ENCODE results near the gene SIAH1.
"Not testable (repeated sequence)": the region's sequence is repeated elsewhere in the genome, so short reads cannot be mapped to it uniquely, and the experiment has no call there.

SIAH1 gene

DNA sequence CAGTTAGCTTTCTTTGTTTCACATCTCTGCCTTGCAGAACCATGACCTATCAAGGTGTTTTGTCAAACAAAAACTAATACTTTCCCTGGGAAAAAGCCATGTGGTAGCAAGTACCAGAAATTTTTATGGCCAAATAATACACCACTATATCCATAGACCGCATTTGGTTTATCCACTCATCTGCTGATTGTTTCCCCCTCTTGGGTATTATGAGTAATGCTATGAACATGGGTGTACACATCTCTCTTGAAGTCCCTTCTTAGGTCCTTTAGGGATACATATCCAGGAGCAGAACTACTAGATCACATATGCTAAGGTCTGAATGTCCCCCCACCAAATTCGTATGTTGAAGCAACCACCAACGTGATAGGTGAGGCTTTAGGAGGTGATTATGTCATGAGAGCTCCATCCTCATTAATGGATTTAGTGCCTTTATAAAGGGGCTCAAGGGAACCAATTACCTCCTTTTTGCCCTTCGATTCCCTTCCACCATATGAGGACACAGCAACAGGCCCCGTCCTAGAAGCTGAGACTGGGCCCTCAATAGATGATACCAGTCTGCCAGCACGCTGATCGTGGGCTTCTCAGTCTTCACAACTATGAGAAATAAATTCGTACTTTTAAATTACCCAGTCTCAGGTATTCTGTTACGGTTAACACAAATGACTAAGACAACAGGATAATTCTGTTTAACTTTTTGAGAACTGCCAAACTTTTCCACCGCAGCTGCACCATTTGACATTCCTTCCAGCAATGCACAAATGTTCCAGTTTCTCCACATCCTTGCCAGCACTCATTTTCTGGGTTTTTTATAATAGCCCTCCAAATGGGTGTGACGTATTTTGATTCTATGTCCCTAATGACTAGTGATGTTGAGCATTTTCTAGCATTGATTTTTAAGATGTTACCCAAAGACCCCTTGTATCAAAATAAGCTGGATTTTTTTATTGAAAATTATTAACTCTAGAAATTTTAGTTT lies 30.0 kb downstream of the SIAH1 start:
- peaks cover 33% of the 10 kb centered on the region for H3K36me3 ChIP-seq (ENCODE audit: control insufficient read depth, insufficient read depth, low read length)
- H3K4me3 ChIP-seq (ENCODE audit: insufficient read depth, low read depth, low read length, poor library complexity, severe bottlenecking), result no peak overlapping the region
- no peaks in the 10 kb centered on the region for H3K9me3 ChIP-seq (ENCODE audit: control insufficient read depth, low read length)
- no peaks in the 10 kb centered on the region for H3K27me3 ChIP-seq (replicated peaks; ENCODE audit: control insufficient read depth, insufficient read depth, low read length, poor library complexity, severe bottlenecking)
- no peak for DNase-seq
- H3K27ac ChIP-seq (ENCODE audit: insufficient read depth, low read length, poor library complexity, severe bottlenecking), result no peak overlapping the region
- H3K4me1 ChIP-seq (ENCODE audit: control insufficient read depth, insufficient read depth, low read length, poor library complexity, severe bottlenecking), result peaks cover 3% of the 10 kb centered on the region

GRCh38 chr16:48354385-48354784 lies 30.8 kb downstream of the SIAH1 start:
- peaks cover 35% of the 10 kb centered on the region for H3K36me3 ChIP-seq (ENCODE audit: control insufficient read depth, insufficient read depth, low read length)
- H3K4me3 ChIP-seq (ENCODE audit: insufficient read depth, low read depth, low read length, poor library complexity, severe bottlenecking); DNase-seq; H3K27ac ChIP-seq (ENCODE audit: insufficient read depth, low read length, poor library complexity, severe bottlenecking); H3K4me1 ChIP-seq (ENCODE audit: control insufficient read depth, insufficient read depth, low read length, poor library complexity, severe bottlenecking); H3K9me3 ChIP-seq (ENCODE audit: control insufficient read depth, low read length); H3K27me3 ChIP-seq (replicated peaks; ENCODE audit: control insufficient read depth, insufficient read depth, low read length, poor library complexity, severe bottlenecking): not testable (repeated sequence)

- no peaks in the 10 kb centered on the region for H3K9me3 ChIP-seq (ENCODE audit: control insufficient read depth, low read length)
- no peak overlapping the region for H3K4me3 ChIP-seq (ENCODE audit: insufficient read depth, low read depth, low read length, poor library complexity, severe bottlenecking)
- peak; percentile 38 to 53 (median 42) for DNase-seq
- H3K27me3 ChIP-seq (replicated peaks; ENCODE audit: control insufficient read depth, insufficient read depth, low read length, poor library complexity, severe bottlenecking), result no peaks in the 10 kb centered on the region
- no peak overlapping the region for H3K27ac ChIP-seq (ENCODE audit: insufficient read depth, low read length, poor library complexity, severe bottlenecking)
- peaks cover 41% of the 10 kb centered on the region for H3K36me3 ChIP-seq (ENCODE audit: control insufficient read depth, insufficient read depth, low read length)
- peaks cover 3% of the 10 kb centered on the region for H3K4me1 ChIP-seq (ENCODE audit: control insufficient read depth, insufficient read depth, low read length, poor library complexity, severe bottlenecking)
These were observed 31.5 kb downstream of the SIAH1 start for GRCh38 chr16:48353565-48354163.

GRCh38 chr16:48352648-48353390 lies 32.4 kb downstream of the SIAH1 start:
- peaks cover 3% of the 10 kb centered on the region for H3K4me1 ChIP-seq (ENCODE audit: control insufficient read depth, insufficient read depth, low read length, poor library complexity, severe bottlenecking)
- no peak overlapping the region for H3K4me3 ChIP-seq (ENCODE audit: insufficient read depth, low read depth, low read length, poor library complexity, severe bottlenecking)
- peaks cover 38% of the 10 kb centered on the region for H3K36me3 ChIP-seq (ENCODE audit: control insufficient read depth, insufficient read depth, low read length)
- H3K9me3 ChIP-seq (ENCODE audit: control insufficient read depth, low read length), result no peaks in the 10 kb centered on the region
- no peak for DNase-seq
- no peaks in the 10 kb centered on the region for H3K27me3 ChIP-seq (replicated peaks; ENCODE audit: control insufficient read depth, insufficient read depth, low read length, poor library complexity, severe bottlenecking)
- H3K27ac ChIP-seq (ENCODE audit: insufficient read depth, low read length, poor library complexity, severe bottlenecking), result no peak overlapping the region

DNA sequence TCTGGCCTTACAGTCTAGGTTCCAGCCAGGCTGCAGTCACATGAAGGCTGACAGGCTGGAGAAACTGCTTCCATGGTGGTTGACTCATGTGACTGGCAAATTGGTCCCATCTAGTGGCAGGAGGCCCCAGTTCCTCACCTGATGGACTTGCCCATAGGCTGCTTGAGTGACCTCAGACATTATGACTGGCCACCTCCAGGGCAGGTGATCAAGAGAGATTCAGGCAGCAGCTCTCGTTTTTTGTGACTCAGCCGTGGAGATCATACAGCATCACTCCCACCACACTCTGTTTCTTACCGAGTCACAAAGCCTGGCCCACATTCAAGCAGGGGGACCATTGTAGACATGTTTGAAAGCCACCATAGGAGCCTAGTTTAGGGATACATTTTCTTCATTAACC lies 34.5 kb downstream of the SIAH1 start:
- peaks cover 3% of the 10 kb centered on the region for H3K4me1 ChIP-seq (ENCODE audit: control insufficient read depth, insufficient read depth, low read length, poor library complexity, severe bottlenecking)

DNA sequence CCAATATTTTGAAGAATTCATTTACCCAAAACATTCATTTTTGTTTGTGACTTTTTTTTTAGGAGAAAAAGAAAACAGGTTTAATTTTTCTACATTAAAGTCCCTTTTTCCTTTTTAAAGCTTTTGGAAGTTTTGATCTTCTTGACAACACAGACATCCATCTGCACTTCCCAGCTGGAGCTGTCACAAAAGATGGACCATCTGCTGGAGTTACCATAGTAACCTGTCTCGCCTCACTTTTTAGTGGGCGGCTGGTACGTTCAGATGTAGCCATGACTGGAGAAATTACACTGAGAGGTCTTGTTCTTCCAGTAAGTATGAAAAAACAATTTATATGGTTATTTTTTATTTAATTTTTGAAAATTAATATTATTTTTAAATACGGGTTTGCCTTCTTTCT lies 37.2 kb downstream of the SIAH1 start:
- DNase-seq, result no peak
- Histone ChIP-seq H3K4me1 (ENCODE audit: control insufficient read depth, insufficient read depth, low read length, poor library complexity, severe bottlenecking) (no peaks in the 10 kb centered on the region), H3K27me3 (replicated peaks; ENCODE audit: control insufficient read depth, insufficient read depth, low read length, poor library complexity, severe bottlenecking) (no peaks in the 10 kb centered on the region), H3K36me3 (ENCODE audit: control insufficient read depth, insufficient read depth, low read length) (peaks cover 37% of the 10 kb centered on the region), H3K27ac (ENCODE audit: insufficient read depth, low read length, poor library complexity, severe bottlenecking) (no peak overlapping the region), H3K4me3 (ENCODE audit: insufficient read depth, low read depth, low read length, poor library complexity, severe bottlenecking) (no peak overlapping the region), H3K9me3 (ENCODE audit: control insufficient read depth, low read length) (no peaks in the 10 kb centered on the region)

More for the DNA sequence above, 34.5 kb downstream of the SIAH1 start:
- Histone ChIP-seq H3K4me3 (ENCODE audit: insufficient read depth, low read depth, low read length, poor library complexity, severe bottlenecking) (no peak overlapping the region), H3K36me3 (ENCODE audit: control insufficient read depth, insufficient read depth, low read length) (peaks cover 38% of the 10 kb centered on the region), H3K9me3 (ENCODE audit: control insufficient read depth, low read length) (no peaks in the 10 kb centered on the region), H3K27ac (ENCODE audit: insufficient read depth, low read length, poor library complexity, severe bottlenecking) (no peak overlapping the region), H3K27me3 (replicated peaks; ENCODE audit: control insufficient read depth, insufficient read depth, low read length, poor library complexity, severe bottlenecking) (no peaks in the 10 kb centered on the region)
- DNase-seq, result no peak

DNA sequence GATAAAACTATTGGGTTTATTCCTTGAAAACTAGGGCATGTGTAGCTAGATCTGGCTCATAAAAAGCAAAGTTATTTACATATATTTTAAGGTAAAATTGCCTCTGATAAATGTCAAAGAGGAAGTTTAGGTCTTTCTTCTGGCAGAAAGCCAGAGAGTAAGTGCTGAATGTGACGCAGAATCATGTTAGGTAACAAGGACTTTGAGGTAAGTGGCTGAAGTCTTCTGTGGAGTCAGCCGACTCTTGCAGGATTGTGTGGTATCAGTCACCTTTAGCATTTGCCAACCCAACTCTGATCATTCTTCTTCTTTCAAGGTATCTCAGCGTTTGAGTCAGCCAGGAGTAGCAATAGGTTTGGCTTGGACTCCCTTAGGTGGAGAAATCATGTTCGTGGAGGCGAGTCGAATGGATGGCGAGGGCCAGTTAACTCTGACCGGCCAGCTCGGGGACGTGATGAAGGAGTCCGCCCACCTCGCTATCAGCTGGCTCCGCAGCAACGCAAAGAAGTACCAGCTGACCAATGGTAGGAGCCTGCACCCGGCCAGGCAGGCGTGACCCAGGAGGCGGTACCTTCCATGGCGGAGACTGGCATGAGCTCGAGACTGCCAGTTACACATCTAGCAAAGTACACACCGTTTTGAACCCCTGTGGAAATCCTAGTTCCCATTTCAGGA lies 37.9 kb downstream of the SIAH1 start:
- H3K27me3 ChIP-seq (replicated peaks; ENCODE audit: control insufficient read depth, insufficient read depth, low read length, poor library complexity, severe bottlenecking), result no peaks in the 10 kb centered on the region
- H3K27ac ChIP-seq (ENCODE audit: insufficient read depth, low read length, poor library complexity, severe bottlenecking), result no peak overlapping the region
- DNase-seq, result no peak
- H3K36me3 ChIP-seq (ENCODE audit: control insufficient read depth, insufficient read depth, low read length), result peaks cover 31% of the 10 kb centered on the region
- no peaks in the 10 kb centered on the region for H3K4me1 ChIP-seq (ENCODE audit: control insufficient read depth, insufficient read depth, low read length, poor library complexity, severe bottlenecking)
- no peak overlapping the region for H3K4me3 ChIP-seq (ENCODE audit: insufficient read depth, low read depth, low read length, poor library complexity, severe bottlenecking)
- H3K9me3 ChIP-seq (ENCODE audit: control insufficient read depth, low read length), result no peaks in the 10 kb centered on the region

DNA sequence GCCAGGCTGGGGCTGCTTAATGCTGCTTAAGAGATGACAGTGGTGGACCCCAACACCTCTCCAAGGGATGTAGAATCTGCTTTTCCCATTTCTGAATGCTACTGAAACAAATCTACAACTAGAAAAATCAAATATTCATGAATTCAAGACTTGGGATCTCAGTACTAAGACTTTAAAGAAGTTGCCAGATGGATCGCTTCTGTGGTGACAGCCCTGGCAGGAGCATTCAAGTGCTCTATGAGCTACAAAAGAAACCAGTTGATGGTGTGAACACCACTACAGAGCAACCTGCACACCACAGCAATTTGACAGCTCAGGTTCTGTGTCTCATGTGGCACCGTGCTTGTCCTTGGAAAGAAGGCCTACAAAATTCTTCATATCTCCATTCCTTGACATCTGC lies 42.6 kb downstream of the SIAH1 start:
- no peak for DNase-seq
- Histone ChIP-seq H3K27ac (ENCODE audit: insufficient read depth, low read length, poor library complexity, severe bottlenecking) (no peak overlapping the region), H3K27me3 (replicated peaks; ENCODE audit: control insufficient read depth, insufficient read depth, low read length, poor library complexity, severe bottlenecking) (no peaks in the 10 kb centered on the region), H3K9me3 (ENCODE audit: control insufficient read depth, low read length) (no peaks in the 10 kb centered on the region), H3K36me3 (ENCODE audit: control insufficient read depth, insufficient read depth, low read length) (peaks cover 23% of the 10 kb centered on the region), H3K4me1 (ENCODE audit: control insufficient read depth, insufficient read depth, low read length, poor library complexity, severe bottlenecking) (no peaks in the 10 kb centered on the region), H3K4me3 (ENCODE audit: insufficient read depth, low read depth, low read length, poor library complexity, severe bottlenecking) (no peak overlapping the region)

DNA sequence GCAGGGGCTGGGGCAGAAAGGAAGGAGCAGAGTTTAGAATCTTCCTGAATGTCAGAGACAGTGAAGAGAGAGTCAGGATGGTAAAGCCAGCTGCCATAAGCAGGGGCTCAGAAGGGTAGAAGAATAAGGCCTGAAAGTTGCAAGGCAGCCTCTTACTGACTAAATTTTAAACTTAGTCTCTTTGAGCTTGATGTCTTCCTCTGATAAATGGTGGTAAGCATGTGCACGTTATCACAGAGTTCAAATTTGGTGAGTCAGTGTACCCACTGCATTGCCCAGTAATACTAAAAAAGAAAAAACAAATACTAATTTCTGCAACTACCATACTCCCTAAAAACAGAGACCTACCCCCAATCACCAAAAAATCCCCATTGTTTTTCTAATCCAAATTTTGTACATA lies 45.2 kb downstream of the SIAH1 start:
- Histone ChIP-seq H3K27me3 (replicated peaks; ENCODE audit: control insufficient read depth, insufficient read depth, low read length, poor library complexity, severe bottlenecking) (no peaks in the 10 kb centered on the region), H3K36me3 (ENCODE audit: control insufficient read depth, insufficient read depth, low read length) (peaks cover 30% of the 10 kb centered on the region), H3K4me1 (ENCODE audit: control insufficient read depth, insufficient read depth, low read length, poor library complexity, severe bottlenecking) (no peaks in the 10 kb centered on the region), H3K9me3 (ENCODE audit: control insufficient read depth, low read length) (no peaks in the 10 kb centered on the region), H3K27ac (ENCODE audit: insufficient read depth, low read length, poor library complexity, severe bottlenecking) (no peak overlapping the region), H3K4me3 (ENCODE audit: insufficient read depth, low read depth, low read length, poor library complexity, severe bottlenecking) (no peak overlapping the region)
- DNase-seq, result no peak
